HS-27A (cell line): ENCODE results near the gene IDH1.
"Not testable (repeated sequence)": the region's sequence is repeated elsewhere in the genome, so short reads cannot be mapped to it uniquely, and the experiment has no call there.

Experiments
- DNase-seq: peaks from one replicate; pipeline ENCODE4 v3.0.0-alpha.2; 2012; ENCODE audit warnings: low read depth, missing footprints

IDH1 gene

GRCh38 chr2:208221873-208222272 lies 33.0 kb downstream of the IDH1 start:
- DNase-seq, result not testable (repeated sequence)

- no peak for DNase-seq
Measured at GRCh38 chr2:208210688-208211451, 44.0 kb downstream of the IDH1 start.

- DNase-seq, result no peak
Measured at GRCh38 chr2:208208335-208209085, 46.4 kb downstream of the IDH1 start.

- no peak for DNase-seq
Measured at GRCh38 chr2:208207769-208208168, 47.1 kb downstream of the IDH1 start.

- no peak for DNase-seq
Measured at GRCh38 chr2:208204166-208204565, 50.7 kb downstream of the IDH1 start.

GRCh38 chr2:208195531-208195930 lies 59.3 kb downstream of the IDH1 start:
- no peak for DNase-seq

- no peak for DNase-seq
Measured at GRCh38 chr2:208192611-208193236, 62.1 kb downstream of the IDH1 start.

- no peak for DNase-seq
Measured at GRCh38 chr2:208189810-208190503, 64.9 kb downstream of the IDH1 start, which contains the start of gene C2orf80. Gene C2orf80 (minus strand): TSS chr2:208190030. CDS start chr2:208186986, 3,044 bp downstream.

GRCh38 chr2:208189069-208189809 lies 65.6 kb downstream of the IDH1 start:
- no peak for DNase-seq

GRCh38 chr2:208186893-208187292 lies 68.0 kb downstream of the IDH1 start:
- no peak for DNase-seq

GRCh38 chr2:208186465-208186864 lies 68.4 kb downstream of the IDH1 start:
- DNase-seq, result no peak
